GM21367 (cell line): ENCODE measurements around the gene OMP.

Experiments used
- ATAC-seq: cut with Tn5 transposase; IDR thresholded peaks from one replicate; pipeline ENCODE4 v1.9.1; 2021; ENCODE audit not compliant: unreplicated experiment

OMP gene

GRCh38 chr11:77137421-77137820, 34.8 kb downstream of the OMP start:
- no peak for ATAC-seq

- ATAC-seq, result no peak
Observed at GRCh38 chr11:77138106-77138649, 35.5 kb downstream of the OMP start.

- no peak for ATAC-seq
Observed at GRCh38 chr11:77139201-77139600, 36.6 kb downstream of the OMP start.

GRCh38 chr11:77140231-77140851, 37.7 kb downstream of the OMP start:
- no peak for ATAC-seq

- no peak for ATAC-seq
Observed at GRCh38 chr11:77141034-77141433, 38.4 kb downstream of the OMP start.

- no peak for ATAC-seq
Observed at GRCh38 chr11:77141475-77141874, 38.8 kb downstream of the OMP start.

DNA sequence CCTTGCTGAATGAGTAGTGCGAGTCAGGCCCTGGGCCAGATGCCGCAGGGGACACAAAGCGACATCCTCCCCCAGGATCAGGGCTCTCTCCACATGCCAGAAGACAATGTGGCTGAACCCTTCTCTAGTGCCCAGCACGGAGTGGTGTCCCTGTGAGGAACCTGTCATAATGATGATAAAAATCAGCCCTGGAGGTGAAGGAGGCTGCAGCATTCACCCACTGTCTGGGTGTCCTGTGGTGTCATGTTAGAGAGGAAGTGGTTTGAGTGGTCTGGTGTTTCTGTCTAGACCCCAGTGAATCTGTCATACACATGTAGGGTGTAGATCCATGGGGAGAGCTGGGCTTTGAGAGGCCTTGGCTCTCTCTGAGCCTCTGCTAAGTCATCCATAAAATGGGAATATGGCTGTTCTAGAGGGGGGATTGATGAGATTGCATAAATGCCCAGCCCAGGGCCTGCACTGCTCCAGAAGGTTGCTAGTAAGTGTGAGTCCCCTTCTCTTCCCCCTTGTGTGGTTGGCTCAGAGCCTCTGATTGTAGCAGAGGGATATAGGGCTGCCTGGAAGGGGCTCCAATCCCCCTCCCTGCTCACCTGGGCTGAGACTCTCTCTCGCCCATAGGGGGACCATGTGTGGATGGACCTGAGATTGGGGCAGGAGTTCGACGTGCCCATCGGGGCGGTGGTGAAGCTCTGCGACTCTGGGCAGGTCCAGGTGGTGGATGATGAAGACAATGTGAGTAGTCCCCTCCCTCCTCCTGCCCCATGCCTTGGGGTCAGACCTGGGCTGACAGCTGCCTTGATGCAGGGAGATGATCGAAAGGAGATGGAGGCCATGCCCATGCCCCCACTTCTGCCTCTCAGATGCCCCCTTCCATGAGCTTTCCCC, 39.7 kb downstream of the OMP start:
- no peak for ATAC-seq

GRCh38 chr11:77143405-77144020, 40.9 kb downstream of the OMP start:
- ATAC-seq, result no peak

GRCh38 chr11:77144196-77144856, 41.7 kb downstream of the OMP start:
- no peak for ATAC-seq

- no peak for ATAC-seq
Observed at GRCh38 chr11:77144857-77145428, 42.3 kb downstream of the OMP start.

GRCh38 chr11:77146261-77147035, 43.8 kb downstream of the OMP start:
- no peak for ATAC-seq

DNA sequence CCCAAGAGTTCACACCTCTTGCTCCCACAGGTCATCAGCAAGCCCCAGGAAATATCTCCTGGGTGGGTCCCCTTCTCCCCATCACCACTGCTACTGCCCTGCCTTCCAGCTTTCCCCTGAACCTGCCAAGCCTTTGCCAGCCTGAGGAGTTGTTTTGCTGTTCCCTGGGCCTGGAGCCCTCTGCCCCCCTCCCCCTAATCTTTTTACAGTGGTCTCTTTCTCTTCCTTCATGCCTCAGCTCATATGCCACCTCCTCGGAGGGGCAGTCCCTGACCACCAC, 44.3 kb downstream of the OMP start:
- no peak for ATAC-seq

DNA sequence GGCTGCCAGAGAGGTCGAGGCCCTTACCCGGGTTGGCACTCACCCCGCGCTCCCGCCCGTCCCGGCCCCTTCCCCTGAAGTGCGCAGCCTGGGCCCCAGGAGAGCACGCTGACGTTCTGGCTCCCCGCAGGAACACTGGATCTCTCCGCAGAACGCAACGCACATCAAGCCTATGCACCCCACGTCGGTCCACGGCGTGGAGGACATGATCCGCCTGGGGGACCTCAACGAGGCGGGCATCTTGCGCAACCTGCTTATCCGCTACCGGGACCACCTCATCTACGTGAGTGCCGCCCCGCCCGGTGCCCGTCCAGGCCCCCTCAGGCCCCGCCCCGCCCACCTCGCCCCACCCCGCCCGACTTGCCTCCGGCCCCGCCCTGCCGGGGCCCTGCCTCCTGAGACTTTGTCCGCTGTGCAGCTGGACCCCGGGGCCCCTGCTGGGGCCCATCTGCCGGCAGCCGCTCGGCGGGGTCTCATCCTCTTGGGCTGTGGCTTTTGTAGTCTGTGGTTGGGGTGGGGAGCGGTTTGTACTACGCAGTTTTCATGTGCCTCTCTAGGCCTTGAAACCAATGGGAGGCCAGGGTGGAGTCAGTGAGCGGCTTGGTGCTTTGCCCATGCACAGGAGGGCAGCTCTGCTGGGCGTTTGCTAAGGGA, 45.2 kb downstream of the OMP start:
- ATAC-seq, result no peak

- no peak for ATAC-seq
Observed at GRCh38 chr11:77148963-77149715, 46.5 kb downstream of the OMP start.

GRCh38 chr11:77149716-77150392, 47.2 kb downstream of the OMP start:
- ATAC-seq, result no peak

DNA sequence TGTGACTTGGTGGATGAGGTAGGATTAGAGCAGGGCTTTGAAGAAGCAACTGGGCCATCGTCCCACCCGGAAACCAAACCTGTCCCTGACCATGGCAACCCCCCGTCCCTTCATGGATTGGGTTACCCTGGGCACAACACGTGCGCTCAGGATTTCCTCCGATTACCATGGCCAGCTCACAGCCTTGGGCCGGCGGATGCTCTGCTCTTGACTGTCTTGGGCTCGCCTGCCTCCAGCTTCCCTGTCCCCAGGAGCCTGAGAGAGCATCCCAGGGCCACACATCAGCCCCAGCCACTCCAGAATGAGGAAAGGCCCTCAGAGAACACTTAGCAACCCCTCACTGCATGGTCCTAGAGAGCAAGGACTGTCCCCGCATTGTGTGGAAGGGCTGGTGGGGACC, 48.2 kb downstream of the OMP start:
- no peak for ATAC-seq

DNA sequence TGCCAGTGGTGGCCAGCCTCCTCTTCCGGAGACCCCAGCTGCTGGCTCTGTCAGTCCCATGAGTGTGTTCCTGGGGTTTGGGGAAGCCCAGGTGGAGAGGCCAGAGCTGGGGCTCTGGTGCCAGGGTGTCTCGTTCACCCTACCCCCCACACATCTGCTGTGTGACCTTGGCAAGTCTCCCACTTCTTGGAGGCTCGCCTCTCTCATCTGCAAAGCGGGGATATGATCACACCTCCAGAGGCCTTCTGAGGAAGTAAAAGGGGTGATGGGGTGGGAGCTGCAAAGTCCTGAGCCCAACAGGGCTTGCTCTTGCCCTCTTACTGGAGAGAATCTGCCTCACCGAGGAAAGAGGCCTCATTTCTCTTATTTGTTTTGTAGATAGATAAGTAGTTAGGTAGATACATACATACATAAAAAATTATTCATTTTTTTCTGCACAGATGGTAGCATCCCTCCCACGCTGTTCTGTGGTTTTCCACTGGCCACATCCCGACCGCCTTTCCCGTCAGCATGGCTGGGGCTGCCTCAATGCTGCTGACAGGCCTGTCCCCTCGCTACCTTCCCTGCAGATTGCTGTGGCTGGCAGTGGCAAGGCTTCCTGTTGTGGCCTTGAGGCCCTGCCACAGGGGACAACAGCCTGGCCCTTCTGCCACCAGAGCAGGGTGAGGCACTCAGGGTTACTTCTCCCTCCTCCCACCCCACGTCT, 49.3 kb downstream of the OMP start:
- no peak for ATAC-seq

DNA sequence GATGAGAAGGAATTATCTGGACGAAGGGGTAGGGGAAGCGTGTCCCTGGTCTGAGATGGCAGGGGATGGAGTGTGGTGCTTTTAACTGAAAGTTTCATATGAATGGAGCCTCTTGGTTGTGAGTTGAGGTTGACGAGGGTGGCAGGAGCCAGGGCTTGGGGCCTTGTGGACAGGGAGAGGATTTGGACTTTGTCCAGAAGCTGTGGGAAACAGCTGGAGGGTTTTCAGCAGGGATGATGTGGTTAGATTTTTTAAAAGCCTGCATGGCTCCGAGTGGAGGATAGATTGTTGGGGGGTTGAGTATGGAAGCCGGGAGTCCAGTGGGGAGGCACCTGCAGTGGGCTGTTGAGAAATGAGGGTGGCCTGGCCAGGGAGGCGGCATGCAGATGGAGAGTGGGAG, 50.2 kb downstream of the OMP start:
- no peak for ATAC-seq
